HG03103 (cell line): ENCODE measurements around the gene CORO1A.
"Not testable (repeated sequence)": the region's sequence is repeated elsewhere in the genome, so short reads cannot be mapped to it uniquely, and the experiment has no call there.

Experiments
- ATAC-seq: cut with Tn5 transposase; IDR thresholded peaks from one replicate; pipeline ENCODE4 v1.9.1; 2021; ENCODE audit warnings: low read depth; ENCODE audit not compliant: unreplicated experiment

Gene CORO1A

DNA sequence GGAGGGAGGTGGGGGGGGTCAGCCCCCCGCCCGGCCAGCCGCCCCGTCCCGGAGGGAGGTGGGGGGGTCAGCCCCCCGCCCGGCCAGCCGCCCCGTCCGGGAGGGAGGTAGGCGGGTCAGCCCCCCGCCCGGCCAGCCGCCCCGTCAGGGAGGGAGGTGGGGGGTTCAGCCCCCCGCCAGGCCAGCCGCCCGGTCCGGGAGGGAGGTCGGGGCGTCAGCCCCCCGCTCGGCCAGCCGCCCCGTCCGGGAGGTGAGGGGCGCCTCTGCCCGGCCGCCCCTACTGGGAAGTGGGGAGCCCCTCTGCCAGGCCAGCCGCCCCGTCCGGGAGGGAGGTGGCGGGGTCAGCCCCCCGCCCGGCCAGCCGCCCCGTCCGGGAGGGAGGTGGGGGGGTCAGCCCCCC is 14.0 kb upstream of the CORO1A start:
- not testable (repeated sequence) for ATAC-seq

DNA sequence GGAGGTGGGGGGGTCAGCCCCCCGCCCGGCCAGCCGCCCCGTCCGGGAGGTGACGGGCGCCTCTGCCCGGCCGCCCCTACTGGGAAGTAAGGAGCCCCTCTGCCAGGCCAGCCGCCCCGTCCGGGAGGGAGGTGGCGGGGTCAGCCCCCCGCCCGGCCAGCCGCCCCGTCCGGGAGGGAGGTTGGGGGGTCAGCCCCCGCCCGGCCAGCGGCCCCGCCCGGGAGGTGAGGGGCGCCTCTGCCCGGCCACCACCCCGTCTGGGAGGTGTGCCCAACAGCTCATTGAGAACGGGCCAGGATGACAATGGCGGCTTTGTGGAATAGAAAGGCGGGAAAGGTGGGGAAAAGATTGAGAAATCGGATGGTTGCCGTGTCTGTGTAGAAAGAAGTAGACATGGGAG is 13.3 kb upstream of the CORO1A start:
- not testable (repeated sequence) for ATAC-seq

DNA sequence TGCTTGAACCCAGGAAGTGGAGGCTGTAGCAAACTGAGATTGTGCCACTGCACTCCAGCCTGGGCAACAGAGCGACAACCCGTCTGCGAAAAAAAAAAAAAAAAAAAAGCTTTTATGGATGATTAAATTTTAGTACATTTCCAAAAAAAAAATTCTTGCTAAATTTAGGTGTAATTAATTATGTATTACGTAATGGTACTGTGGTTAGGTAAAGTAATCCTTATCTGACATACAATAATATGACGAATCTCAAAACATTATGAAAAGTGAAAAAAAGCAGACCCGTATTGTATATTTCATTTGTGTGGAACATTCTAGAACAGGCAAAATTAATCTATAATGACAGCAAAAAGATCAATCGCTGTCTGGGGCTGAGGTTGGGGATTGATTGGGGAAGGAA is 10.3 kb upstream of the CORO1A start:
- no peak for ATAC-seq

DNA sequence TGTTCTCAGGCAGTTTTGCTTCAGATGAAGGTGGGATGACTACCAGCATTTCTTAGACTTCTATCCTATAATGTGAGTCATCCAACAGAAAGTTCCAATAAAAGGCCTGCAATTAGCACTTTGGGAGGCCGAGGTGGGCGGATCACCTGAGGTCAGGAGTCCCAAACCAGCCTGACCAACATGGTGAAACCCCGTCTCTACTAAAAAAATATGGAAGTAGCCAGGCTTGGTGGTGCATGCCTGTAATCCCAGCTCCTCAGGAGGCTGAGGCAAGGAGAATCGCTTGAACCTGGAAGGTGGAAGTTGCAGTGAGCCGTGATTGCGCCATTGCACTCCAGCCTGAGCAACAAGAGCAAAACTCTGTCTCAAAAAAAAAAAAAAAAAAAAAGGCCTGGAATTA is 6.5 kb upstream of the CORO1A start:
- ATAC-seq, result not testable (repeated sequence)

DNA sequence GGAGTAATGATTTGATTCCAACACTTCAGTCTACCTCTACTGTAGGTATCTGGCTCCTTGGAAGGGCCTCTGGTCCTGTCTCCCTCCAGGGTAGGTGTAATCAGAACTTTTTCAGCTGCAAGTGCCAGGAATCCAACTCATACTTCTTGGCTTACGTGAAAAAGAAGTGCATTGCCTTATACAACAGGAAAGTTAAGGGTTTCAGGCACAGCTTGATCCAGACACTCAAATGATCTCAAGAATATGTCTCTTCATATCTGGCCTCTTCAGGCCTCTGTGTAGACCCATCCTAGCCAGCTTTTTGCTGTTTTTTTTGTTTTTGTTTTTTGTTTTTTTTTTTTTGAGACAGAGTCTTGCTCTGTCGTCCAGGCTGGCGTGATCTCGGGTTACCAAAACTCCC is 4.2 kb upstream of the CORO1A start:
- ATAC-seq, result no peak

DNA sequence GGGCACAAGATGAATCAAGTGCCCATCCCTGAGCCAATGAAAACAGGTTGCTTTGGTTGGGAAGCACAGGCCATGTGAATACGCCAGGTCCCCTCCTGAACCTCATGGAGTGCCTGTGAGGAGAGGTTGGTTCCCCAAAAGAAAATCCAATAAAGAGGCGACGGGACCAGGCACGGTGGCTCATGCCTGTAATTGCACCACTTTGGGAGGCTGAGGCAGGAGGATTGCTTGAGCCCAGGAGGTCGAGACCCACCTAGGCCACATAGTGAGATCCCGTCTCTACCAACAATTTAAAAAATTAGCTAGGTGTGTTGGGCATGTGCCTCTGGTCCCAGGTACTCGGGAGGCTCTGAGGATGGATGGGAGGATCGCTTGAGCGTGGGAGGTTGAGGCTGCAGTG is 3.5 kb upstream of the CORO1A start:
- ATAC-seq, result no peak

DNA sequence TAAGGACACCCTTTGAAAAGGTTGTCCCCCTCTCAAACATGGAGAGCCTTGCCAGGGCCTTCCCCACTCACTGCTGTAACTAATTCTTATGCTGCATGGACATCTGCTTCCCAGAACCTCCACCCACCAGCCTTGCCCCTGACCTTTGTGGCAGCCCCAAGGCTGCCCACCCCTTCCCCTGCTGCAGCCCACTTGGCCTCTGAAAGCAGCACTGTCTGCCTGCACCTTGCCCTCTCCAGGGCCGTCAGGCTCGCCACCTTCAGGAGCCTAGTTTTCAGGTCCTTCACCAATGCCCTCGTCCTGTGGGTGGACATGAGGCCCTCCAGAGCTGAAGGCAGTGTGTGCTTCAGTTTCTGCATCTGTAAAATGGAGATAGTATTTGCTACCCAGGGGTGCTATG is 2.7 kb upstream of the CORO1A start:
- ATAC-seq, result no peak

DNA sequence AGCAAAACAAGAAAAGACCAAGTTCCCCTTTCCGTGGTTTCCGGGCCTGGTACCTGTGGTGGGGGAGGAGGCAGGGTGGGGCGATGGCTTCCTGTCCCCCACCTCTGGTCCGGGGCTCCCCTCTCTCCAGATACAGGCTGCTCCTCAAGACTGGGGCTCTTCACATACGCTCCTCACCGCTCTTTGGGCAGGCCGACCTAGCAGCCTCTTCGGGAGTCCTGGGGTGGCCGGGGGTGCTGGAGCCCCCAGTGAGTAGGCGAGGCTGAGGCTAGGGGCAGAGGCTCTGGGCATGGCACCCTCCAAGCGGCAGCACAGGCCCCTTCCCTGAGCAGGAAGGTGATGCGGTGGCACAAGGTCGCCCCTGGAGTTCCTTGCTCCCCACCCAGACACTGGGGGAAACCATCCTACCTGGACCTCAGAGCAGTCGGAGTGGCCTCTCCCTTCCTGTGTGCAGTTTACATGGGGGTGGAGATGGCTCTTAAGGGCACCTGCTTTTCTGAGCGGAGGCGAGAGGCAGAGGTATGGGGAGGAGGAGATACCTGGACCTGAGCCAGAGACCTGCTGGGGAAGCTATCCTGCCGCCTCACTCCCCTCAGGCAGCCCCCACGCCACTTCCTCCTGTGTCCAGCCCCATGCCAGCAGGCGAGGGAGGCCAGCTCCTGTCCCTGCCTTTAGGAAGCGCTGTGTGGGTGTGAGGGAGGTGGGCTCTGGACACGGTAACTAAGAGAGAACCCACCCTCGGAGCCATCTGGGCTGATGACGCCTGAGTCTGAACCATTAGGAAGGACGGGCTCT is 891 bp downstream of the CORO1A start:
- no peak for ATAC-seq

DNA sequence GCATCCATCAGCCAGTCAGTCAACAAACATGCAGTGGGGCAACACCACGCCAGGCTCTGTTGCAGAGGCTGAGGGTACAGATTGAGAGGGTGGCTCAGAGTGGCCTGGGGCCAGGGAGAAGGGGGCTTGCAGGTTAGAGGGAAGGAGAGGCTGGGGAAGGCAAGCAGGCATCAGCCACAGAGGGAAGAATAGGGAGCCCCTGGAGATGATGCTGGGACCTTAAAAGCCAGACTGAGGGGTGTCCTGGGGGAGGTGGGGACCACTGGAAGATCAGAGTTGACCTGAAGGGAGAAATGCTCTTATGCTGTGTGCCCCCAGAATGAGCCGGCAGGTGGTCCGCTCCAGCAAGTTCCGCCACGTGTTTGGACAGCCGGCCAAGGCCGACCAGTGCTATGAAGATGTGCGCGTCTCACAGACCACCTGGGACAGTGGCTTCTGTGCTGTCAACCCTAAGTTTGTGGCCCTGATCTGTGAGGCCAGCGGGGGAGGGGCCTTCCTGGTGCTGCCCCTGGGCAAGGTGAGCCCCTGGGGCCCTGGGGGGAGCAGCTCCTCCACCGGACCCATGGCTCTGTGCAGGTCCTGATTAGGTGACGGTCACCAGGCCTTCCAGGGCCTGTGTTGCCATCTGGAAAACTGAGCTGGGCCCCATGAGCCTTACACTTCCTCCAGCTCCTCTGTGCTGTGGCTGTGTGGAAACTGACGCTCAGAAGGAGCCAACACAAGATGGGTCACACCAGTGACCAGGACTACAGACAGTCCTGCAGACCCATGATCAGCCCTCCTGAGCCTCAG is 1.7 kb downstream of the CORO1A start:
- no peak for ATAC-seq

DNA sequence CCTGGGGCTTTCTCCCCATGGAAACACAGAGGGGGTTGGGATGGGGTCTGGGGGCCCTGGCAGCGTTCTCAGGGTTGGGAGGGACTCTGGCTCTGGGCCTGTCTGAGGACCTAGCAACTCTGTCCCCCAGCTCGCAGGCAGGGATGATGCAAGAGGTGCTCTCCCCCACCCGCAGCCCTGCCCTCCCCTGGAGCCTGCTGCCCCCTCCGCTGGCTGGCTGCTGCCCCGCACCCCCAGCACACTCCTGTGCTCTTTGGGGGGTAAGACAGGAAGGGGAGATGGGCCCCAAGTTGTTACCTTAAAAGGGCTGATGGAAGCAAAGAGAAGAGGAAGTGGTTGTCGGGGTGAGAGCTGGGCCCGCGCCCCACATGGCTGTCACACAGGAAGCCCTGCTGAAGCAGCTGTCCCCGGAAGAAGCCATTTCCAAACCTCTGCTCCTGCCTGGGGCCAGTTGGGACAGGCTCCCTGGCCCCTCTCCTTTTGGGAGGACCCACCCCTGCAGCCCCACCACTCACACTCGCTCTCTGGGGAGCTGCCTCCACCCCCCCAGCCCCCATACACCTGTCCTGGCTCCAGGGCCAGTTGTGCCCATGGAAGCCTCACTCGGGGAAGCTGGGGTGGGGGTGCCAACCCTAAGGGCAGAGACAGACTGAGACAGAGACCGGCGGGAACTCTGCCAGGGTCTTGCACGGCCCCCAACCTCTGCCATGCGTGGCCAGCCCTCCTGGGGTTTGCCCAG is 2.5 kb downstream of the CORO1A start:
- ATAC-seq, result peak; percentile 31

DNA sequence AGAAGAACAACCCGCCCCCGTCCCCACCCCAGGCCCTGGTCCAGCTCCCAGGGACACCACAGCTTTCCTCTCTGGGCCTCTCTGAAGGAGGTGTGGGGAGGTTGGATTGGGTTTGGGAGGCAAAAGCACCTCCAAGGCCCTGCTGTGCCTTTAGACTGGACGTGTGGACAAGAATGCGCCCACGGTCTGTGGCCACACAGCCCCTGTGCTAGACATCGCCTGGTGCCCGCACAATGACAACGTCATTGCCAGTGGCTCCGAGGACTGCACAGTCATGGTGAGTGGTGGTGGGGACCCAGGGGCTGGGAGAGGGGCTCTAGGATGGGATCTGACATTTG is 3.0 kb downstream of the CORO1A start:
- ATAC-seq, result no peak

DNA sequence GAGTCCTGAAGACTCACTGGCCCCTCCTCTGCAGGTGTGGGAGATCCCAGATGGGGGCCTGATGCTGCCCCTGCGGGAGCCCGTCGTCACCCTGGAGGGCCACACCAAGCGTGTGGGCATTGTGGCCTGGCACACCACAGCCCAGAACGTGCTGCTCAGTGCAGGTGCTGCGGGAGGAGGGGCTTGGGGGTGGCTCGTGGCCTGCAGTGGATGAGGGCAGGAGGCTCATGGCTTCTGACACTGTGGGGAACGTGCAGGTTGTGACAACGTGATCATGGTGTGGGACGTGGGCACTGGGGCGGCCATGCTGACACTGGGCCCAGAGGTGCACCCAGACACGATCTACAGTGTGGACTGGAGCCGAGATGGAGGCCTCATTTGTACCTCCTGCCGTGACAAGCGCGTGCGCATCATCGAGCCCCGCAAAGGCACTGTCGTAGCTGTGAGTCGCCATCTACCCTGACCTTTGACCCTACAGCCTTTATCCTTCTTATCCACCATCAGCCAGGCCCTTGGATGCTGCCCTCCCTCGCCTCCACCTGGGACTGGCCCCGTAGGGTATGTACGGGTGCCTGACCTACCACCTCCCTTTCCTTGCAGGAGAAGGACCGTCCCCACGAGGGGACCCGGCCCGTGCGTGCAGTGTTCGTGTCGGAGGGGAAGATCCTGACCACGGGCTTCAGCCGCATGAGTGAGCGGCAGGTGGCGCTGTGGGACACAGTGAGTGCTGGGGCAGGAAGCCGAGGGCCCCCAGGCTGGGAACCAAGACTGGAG is 3.6 kb downstream of the CORO1A start:
- no peak for ATAC-seq

DNA sequence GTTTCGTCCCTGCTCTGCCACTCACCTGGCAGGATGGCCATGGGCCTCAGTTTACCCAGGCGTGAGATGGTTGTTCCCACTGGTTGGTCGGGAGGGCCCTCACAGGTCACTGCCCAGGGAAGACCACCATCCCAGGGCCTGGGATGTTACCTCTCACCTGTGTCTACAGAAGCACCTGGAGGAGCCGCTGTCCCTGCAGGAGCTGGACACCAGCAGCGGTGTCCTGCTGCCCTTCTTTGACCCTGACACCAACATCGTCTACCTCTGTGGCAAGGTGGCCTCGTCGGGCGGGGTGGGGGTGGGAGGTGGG is 4.1 kb downstream of the CORO1A start:
- ATAC-seq, result no peak

DNA sequence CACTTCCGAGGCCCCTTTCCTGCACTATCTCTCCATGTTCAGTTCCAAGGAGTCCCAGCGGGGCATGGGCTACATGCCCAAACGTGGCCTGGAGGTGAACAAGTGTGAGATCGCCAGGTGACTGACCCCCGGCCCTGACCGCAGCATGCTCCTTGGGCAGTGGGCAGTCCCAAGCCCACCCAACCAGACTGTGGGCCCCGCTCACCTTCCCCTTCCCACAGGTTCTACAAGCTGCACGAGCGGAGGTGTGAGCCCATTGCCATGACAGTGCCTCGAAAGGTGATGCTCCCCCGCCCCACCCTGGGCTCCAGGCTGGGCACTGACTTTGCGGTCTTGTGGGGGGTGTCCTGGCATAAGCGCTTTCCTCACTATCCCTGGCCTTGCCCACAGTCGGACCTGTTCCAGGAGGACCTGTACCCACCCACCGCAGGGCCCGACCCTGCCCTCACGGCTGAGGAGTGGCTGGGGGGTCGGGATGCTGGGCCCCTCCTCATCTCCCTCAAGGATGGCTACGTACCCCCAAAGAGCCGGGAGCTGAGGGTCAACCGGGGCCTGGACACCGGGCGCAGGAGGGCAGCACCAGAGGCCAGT is 4.7 kb downstream of the CORO1A start:
- no peak for ATAC-seq

DNA sequence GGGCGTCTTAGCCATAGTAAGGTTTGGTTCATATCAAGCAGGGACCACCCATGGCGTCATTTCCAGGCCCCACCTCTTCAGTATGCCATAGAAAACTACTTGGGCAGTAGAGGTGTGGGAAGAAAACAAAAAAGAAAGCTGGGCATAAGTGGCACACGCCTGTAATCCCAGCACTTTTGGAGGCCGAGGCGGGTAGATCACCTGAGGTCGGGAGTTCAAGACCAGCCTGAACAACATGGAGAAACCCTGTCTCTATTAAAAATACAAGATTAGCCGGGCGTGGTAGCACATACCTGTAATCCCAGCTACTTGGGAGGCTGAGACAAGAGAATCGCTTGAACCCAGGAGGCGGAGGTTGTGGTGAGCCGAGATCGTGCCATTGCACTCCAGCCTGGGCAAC is 7.8 kb downstream of the CORO1A start:
- not testable (repeated sequence) for ATAC-seq

DNA sequence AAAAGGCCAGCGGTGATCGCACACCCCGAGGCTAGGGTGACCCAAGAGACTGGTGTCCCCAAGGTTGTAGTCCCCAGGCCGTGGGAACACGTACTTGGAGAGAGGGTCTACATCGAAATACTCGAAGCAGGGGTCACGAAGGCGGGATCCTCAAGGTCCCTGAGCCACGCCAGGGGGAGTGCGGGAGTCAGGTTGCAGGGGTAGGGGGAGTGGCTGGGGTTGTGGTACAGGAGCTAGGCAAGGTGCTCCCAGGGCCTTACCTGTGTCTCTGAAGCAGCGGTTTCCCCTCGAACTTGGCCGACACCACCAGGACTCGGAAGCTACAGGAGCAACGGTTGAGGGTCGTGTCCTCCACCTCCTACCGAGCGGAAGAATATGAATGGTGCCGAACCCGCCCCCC is 9.7 kb downstream of the CORO1A start:
- ATAC-seq, result peak; percentile 11

DNA sequence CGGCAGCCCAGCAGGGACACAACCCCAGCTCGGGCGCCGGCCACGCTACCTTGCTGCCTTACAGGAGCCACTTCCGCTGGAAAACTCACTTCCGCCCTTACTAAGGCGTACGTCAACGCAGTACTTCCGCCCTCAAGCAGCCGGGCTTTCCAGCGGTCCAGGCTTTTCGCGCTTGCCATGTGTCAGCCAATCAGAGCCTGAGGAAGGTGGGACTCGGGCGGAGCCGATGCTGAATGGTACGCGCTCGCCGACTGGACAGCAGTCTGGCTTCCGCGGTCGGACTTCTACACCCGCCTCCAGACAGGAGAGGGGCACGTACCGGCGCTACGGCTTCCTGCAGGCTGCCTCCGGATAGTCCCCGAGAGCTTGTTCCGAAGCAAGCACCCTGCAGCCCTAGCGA is 10.2 kb downstream of the CORO1A start, which contains the start of the genes BOLA2B and SLX1A:
Gene BOLA2B, minus strand, starts transcription at position 52 of the 400 bp plus-strand sequence. CDS start 71 bp downstream, outside the sequence.
Gene SLX1A, plus strand, starts transcription at position 261 of the 400 bp plus-strand sequence. CDS start 210 bp downstream, outside the sequence.
- ATAC-seq, result peak; percentile 82

DNA sequence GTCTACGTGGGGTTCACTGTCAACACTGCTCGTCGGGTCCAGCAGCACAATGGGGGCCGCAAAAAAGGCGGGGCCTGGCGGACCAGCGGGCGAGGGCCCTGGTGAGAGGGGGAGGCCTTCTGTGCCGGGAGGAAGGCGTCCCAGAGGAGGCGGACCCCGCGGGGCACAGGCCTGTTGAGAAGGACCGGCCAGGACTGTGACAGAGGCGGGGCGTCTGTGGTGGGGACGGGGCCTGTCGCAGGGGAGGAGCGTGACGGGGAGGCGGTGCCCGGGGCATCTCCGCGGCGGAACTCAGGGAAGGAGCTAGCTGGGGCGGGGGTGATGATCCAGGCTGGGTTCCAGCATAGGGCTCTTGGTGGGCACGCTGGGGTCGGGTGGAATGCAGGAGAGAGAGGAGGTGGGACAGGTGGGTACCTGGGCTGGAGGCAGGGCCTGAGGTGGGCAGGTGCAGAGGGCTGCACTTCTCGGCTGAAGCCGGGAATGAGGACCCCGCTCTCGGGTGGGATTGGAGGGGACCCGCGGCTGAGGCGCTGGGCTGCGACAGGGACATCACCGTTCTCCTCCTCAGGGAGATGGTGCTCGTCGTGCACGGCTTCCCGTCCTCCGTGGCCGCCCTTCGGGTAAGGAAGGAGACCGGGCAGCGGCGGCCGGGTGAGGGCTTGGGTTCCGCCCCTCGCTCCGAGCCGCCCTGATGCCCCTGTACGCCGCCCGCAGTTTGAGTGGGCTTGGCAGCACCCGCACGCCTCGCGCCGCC is 10.9 kb downstream of the CORO1A start:
- peak; percentile 44 for ATAC-seq

DNA sequence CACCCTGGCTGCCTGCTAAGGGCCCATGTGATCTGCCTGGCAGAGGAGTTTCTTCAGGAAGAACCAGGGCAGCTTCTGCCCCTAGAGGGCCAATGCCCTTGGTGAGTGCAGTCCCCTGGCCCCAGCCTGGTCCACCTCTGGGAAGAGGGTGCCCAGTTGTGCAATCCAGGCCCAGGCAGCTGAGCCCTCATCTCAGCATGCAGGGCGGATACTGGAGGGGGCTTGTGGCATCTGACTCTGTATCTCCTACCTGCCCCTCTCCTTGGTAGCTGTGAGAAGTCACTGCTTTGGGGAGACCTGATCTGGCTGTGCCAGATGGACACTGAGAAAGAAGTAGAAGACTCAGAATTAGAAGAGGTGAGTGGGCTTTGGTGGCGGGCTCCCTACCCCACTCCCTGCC is 13.6 kb downstream of the CORO1A start:
- ATAC-seq, result not testable (repeated sequence)
